ENCODE data around the gene MYT1. TPM values are rescaled to one million over a fixed set of nuclear protein-coding genes. Genes with fewer than 3 reads are reported as not detected.

MYT1 gene
- total and polyA plus RNA-seq, 2 of the 8 experiments (the other 6 are each of a cell fraction or from before 2014, with no cell fraction given): 0.63 to 2.0 TPM

GRCh38 chr20:64279826-64280459 is 115.7 kb downstream of the MYT1 start:
- no peak overlapping the region for H2BK5ac ChIP-seq (ENCODE audit: low read depth, low read length)
- no peak overlapping the region for H2AK5ac ChIP-seq (ENCODE audit: low read depth, low read length)
- no peak overlapping the region for H2BK20ac ChIP-seq (ENCODE audit: low read length)
- H3K4me2 ChIP-seq (ENCODE audit: insufficient read depth in 1 of 2, low read depth in 2 of 2, low read length in 2 of 2): no peak overlapping the region
- 96% methylated on average over 7 of the region's 7 CpGs; no CpG with 5 or more reads in 1 of the 2 experiments for WGBS, 2 experiments (ENCODE audit: extremely low coverage in 1 of 2, insufficient coverage in 1 of 2, insufficient read length in 1 of 2, insufficient replicate concordance in 2 of 2, low coverage in 1 of 2, low lambda C conversion rate in 2 of 2, missing lambda C conversion rate in 1 of 2)
- no peaks in the 10 kb centered on the region for H4K20me1 ChIP-seq (replicated peaks in 1 of 2; ENCODE audit: control insufficient read depth in 1 of 2, insufficient read depth in 2 of 2, low read length in 2 of 2)
- H4K8ac ChIP-seq (ENCODE audit: extremely low read depth, insufficient read depth, low read length): no peak overlapping the region
- TF ChIP-seq CHD2 (IDR thresholded peaks at IDR 0.05; ENCODE audit: low read length) (no peak), EZH2 (IDR thresholded peaks at IDR 0.05; ENCODE audit: low read depth, low read length, severe bottlenecking) (no peak), TEAD4 (IDR thresholded peaks at IDR 0.05; ENCODE audit: low read depth, low read length) (no peak)
- no peaks in the 10 kb centered on the region for H3K79me2 ChIP-seq (ENCODE audit: control insufficient read depth in 1 of 2, insufficient read depth in 2 of 2, low read length in 2 of 2)
- no peak overlapping the region for H3K14ac ChIP-seq (ENCODE audit: insufficient read length)
- H3K9ac ChIP-seq (replicated peaks in 1 of 4; ENCODE audit: extremely low read depth in 1 of 4, low read depth in 3 of 4, low read length in 3 of 4): no peak overlapping the region
- ChIA-PET POLR2A (ENCODE audit: partially characterized antibody) (no interaction called here), CTCF (ENCODE audit: partially characterized antibody) (interaction anchor here (0.8 to 1.2 kb wide), 2 partner anchors 14 to 188 kb away, joined by 3 to 4 read pairs; no protein-coding TSS in a partner anchor)
- no peak overlapping the region for H3K4ac ChIP-seq (replicated peaks; ENCODE audit: insufficient read length, low read depth, low read length)
- no peak overlapping the region for H4K91ac ChIP-seq (replicated peaks; ENCODE audit: insufficient read length, low read length)
- FAIRE-seq: no peak
- H3K27me3 ChIP-seq (replicated peaks in 1 of 4; ENCODE audit: control insufficient read depth in 3 of 4, extremely low read depth in 1 of 4, insufficient read depth in 3 of 4, low read length in 3 of 4): no peaks in the 10 kb centered on the region
- no peak for DNase-seq (ENCODE audit: low read depth in 1 of 2, low spot score in 2 of 2)
- H3K56ac ChIP-seq (replicated peaks; ENCODE audit: insufficient read length, low read depth, low read length): no peak overlapping the region
- H3K4me3 ChIP-seq (ENCODE audit: extremely low read depth in 1 of 4, insufficient read depth in 2 of 4, low read depth in 3 of 4, low read length in 4 of 4): no peak overlapping the region
- no peaks in the 10 kb centered on the region for H3K79me1 ChIP-seq (ENCODE audit: low read depth, low read length)
- H2BK12ac ChIP-seq (ENCODE audit: low read depth, low read length): no peak overlapping the region
- no peak overlapping the region for H2AFZ ChIP-seq (ENCODE audit: low read length)
- no peak overlapping the region for H2BK120ac ChIP-seq (replicated peaks; ENCODE audit: low read depth, low read length)
- no peak overlapping the region for H3K18ac ChIP-seq (ENCODE audit: extremely low read depth, low read length)
- H3K23me2 ChIP-seq (ENCODE audit: low read depth, low read length): no peaks in the 10 kb centered on the region
- no peaks in the 10 kb centered on the region for H3K4me1 ChIP-seq (replicated peaks in 1 of 4; ENCODE audit: control insufficient read depth in 3 of 4, insufficient read depth in 4 of 4, low read length in 3 of 4)
- H3K36me3 ChIP-seq (ENCODE audit: control insufficient read depth in 2 of 4, insufficient read depth in 4 of 4, low read length in 3 of 4): no peaks in the 10 kb centered on the region
- peaks cover 30 to 48% of the 10 kb centered on the region in 2 experiments for H3K9me3 ChIP-seq (ENCODE audit: insufficient read depth in 2 of 2, low read depth in 1 of 2, low read length in 1 of 2)
- no peak overlapping the region for H2BK15ac ChIP-seq (ENCODE audit: low read length)
- no peak overlapping the region for H3K23ac ChIP-seq (ENCODE audit: insufficient read length)
- no peak overlapping the region for H3K27ac ChIP-seq (ENCODE audit: low read depth, low read length)
- no peak overlapping the region for H4K5ac ChIP-seq (ENCODE audit: insufficient read length, low read depth, low read length)

Data from H1 (cell line).